Esophagus squamous epithelium (tissue), 5 donors: ENCODE measurements around the gene DENND2C. TPM values are rescaled to one million over a fixed set of nuclear protein-coding genes. Genes with fewer than 3 reads are reported as not detected.

Source experiments
- DNase-seq: peaks from one replicate; lab custom pipeline; 2025; lab: John Stamatoyannopoulos, UW
- H3K27ac ChIP-seq, 4 donors: fragments of 200-600 bp; sonication (generic); one replicate each; pipeline ENCODE4 v1.5.1; 2016 to 2019; ENCODE audit warnings: mild to moderate bottlenecking in 1 of 4
- H3K27me3 ChIP-seq, 4 donors: fragments of 200-600 bp; sonication (generic); 1 replicate in 3 of 4; 2 replicates in 1 of 4; pipeline versions ENCODE4 v1.5.1 to v1.6.0; 2017 to 2021; ENCODE audit warnings: antibody characterized with exemption in 1 of 4
- H3K36me3 ChIP-seq, 3 donors: fragments of 200-600 bp; sonication (generic); one replicate each; pipeline ENCODE4 v1.5.1; 2016 to 2019
- H3K4me1 ChIP-seq, 3 donors: fragments of 200-600 bp; sonication (generic); one replicate each; pipeline ENCODE4 v1.5.1; 2017 to 2019
- H3K4me3 ChIP-seq, 4 donors: fragments of 200-600 bp; sonication (generic); 1 replicate in 3 of 4; 2 replicates in 1 of 4; pipeline ENCODE4 v1.5.1; 2016 to 2019; ENCODE audit warnings: mild to moderate bottlenecking in 2 of 4, moderate library complexity in 1 of 4
- H3K9me3 ChIP-seq, 3 donors: fragments of 200-600 bp; sonication (generic); one replicate each; pipeline ENCODE4 v1.5.1; 2016 to 2019
- POLR2A ChIP-seq, 4 donors: fragments of 450-650 bp; IDR thresholded peaks; one replicate each; pipeline ENCODE4 v1.6.1; 2017; ENCODE audit warnings: antibody characterized with exemption in 4 of 4, mild to moderate bottlenecking in 4 of 4, moderate library complexity in 3 of 4
- WGBS, 2 donors: methylation state at CpG; one replicate each; pipeline ENCODE4 v1.1.5; 2018; 5-methylcytosine and 5-hydroxymethylcytosine counted together
- intact Hi-C: fragments of 100-400 bp; cut with DNase I; formaldehyde crosslinking; loops from one replicate; pipeline ENCODE4 v1.15.0; 2022
- total RNA-seq, 4 donors: library from RNA; depleted of rRNA; stranded (reverse); fragments of >200 nt; gene quantifications; one replicate each; pipeline ENCODE4 v1.1.0, GENCODE V29; 2016
- TF ChIP-seq, protein P1 (sequence below), 6 experiments: fragments of 450-650 bp in 4 of 6; fragments of 200-600 bp in 2 of 6; sonication (generic) in 2 of 6; IDR thresholded peaks; one replicate each; pipeline ENCODE4 v1.5.1; 2016 to 2019; ENCODE audit warnings: antibody characterized with exemption in 6 of 6, mild to moderate bottlenecking in 4 of 6, moderate library complexity in 4 of 6
- donor health status: DM: yes; HTN: yes; CAD: no.

The DENND2C gene
- total RNA-seq, 4 donors from 2014 or later = 30.3 to 67.0 (median 41.2) TPM

DNA sequence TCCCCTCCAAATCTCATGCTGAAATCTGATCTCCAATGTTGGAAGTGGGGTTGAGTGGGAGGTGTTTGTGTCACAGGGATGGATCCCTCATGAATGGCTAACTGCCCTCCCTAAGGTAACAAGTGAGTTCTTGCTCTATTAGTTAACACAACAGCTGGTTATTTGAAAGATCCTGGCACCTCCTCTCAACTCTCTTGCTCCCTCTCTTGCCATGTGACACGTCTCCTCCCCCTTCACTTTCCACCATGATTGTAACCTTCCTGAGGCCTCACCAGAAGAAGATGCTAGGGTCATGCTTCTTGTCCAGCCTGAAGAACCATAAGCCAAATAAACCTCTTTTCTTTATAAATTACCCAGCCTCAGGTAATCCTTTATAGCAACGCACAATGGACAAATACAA is 28.5 kb downstream of the DENND2C start:
- H3K9me3 ChIP-seq = no peaks in the 10 kb centered on the region
- H3K36me3 ChIP-seq = peaks cover 0 to 36% (median 0%) of the 10 kb centered on the region in 3 donors
- intact Hi-C loops = no loop called here
- no peaks in the 10 kb centered on the region for H3K4me1 ChIP-seq
- WGBS, 2 donors = 86% methylated on average over 2 of the region's 2 CpGs
- DNase-seq = no peak
- H3K27me3 ChIP-seq = no peaks in the 10 kb centered on the region
- TF ChIP-seq POLR2A (IDR thresholded peaks at IDR 0.05) = no peak
- TF ChIP-seq, protein P1, sequence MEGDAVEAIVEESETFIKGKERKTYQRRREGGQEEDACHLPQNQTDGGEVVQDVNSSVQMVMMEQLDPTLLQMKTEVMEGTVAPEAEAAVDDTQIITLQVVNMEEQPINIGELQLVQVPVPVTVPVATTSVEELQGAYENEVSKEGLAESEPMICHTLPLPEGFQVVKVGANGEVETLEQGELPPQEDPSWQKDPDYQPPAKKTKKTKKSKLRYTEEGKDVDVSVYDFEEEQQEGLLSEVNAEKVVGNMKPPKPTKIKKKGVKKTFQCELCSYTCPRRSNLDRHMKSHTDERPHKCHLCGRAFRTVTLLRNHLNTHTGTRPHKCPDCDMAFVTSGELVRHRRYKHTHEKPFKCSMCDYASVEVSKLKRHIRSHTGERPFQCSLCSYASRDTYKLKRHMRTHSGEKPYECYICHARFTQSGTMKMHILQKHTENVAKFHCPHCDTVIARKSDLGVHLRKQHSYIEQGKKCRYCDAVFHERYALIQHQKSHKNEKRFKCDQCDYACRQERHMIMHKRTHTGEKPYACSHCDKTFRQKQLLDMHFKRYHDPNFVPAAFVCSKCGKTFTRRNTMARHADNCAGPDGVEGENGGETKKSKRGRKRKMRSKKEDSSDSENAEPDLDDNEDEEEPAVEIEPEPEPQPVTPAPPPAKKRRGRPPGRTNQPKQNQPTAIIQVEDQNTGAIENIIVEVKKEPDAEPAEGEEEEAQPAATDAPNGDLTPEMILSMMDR (IDR thresholded peaks at IDR 0.05) = no peak
- no peak overlapping the region for H3K4me3 ChIP-seq
- H3K27ac ChIP-seq = no peak overlapping the region

DNA sequence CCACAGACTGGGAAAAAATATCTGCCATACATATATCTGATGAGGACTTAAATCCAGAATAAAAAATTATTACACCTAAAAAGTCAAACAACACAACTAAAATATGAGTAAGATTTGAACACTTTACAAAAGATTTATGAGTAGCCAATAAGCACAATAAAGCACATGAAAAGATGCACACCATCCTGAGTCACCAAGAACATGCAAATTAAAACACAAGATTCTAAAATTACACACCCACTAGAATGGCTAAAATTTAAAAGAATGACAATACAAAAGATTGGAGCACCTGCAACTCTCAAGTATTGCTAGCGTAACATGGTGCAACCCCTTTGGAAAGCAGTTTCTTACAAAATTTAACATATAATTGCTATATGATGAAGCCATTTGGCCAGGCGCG is 30.9 kb downstream of the DENND2C start:
- 61 to 67% methylated on average over 3 of the region's 3 CpGs for WGBS, 2 donors
- Histone ChIP-seq H3K27me3 (no peaks in the 10 kb centered on the region), H3K4me1 (no peaks in the 10 kb centered on the region), H3K36me3 (peaks cover 0 to 39% (median 0%) of the 10 kb centered on the region in 3 donors), H3K9me3 (no peaks in the 10 kb centered on the region), H3K4me3 (no peak overlapping the region), H3K27ac (no peak overlapping the region)
- TF ChIP-seq POLR2A (IDR thresholded peaks at IDR 0.05) = no peak
- TF ChIP-seq, protein P1 (IDR thresholded peaks at IDR 0.05) = no peak
- no peak for DNase-seq
- intact Hi-C loops = no loop called here

DNA sequence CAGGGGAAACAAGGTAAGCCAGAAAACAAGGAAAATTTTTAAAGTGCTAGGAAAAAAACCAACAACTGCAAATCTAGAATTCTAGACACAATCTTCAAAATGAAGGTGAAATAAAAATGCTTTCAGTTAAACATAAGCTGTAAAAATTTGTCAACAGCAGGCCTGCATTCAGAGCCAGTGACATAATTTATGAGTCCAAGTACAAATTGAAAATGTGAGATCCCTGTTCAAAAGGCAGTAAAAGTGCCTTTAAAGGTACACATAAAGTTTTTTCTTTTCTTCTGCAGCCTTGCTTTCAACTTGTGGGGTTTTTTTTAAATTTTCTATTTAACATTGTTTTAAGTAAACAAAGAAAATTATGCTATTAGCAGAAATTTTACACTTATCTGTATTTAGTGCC is 37.4 kb downstream of the DENND2C start:
- H3K27me3 ChIP-seq = no peaks in the 10 kb centered on the region
- no peak for DNase-seq
- TF ChIP-seq, protein P1 (IDR thresholded peaks at IDR 0.05) = no peak
- TF ChIP-seq POLR2A (IDR thresholded peaks at IDR 0.05) = no peak
- intact Hi-C loops = no loop called here
- H3K4me3 ChIP-seq = no peak overlapping the region
- peaks cover 0 to 12% (median 0%) of the 10 kb centered on the region in 3 donors for H3K36me3 ChIP-seq
- no peaks in the 10 kb centered on the region for H3K4me1 ChIP-seq
- no peaks in the 10 kb centered on the region for H3K9me3 ChIP-seq
- no peak overlapping the region for H3K27ac ChIP-seq

DNA sequence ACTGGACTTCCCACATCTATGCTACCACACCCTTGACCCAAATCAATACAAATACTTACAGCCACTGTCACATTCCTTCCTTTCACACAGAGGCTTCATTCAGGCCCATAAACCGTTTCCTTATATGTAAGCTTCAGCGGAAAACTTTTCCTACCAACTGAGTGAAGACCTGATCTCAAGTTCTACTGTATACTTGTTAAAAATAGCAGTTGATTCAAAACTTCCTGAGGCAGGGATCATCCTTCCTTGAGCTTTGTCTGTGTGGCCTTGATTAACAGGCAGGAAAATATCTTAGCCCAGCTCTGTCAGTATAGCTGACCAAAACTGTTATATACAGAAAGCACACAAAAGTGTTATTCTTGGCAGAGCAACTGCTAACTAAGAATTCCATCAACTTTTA is 42.7 kb downstream of the DENND2C start:
- intact Hi-C loops = no loop called here
- no peak for DNase-seq
- H3K36me3 ChIP-seq = peaks cover 0 to 42% (median 0%) of the 10 kb centered on the region in 3 donors
- no peak overlapping the region for H3K4me3 ChIP-seq
- WGBS, 2 donors = 28 to 33% methylated on average over 2 of the region's 2 CpGs
- H3K27ac ChIP-seq = no peak overlapping the region
- no peaks in the 10 kb centered on the region for H3K9me3 ChIP-seq
- no peaks in the 10 kb centered on the region for H3K4me1 ChIP-seq
- no peaks in the 10 kb centered on the region for H3K27me3 ChIP-seq
- TF ChIP-seq, protein P1 (IDR thresholded peaks at IDR 0.05) = no peak
- TF ChIP-seq POLR2A (IDR thresholded peaks at IDR 0.05) = no peak

DNA sequence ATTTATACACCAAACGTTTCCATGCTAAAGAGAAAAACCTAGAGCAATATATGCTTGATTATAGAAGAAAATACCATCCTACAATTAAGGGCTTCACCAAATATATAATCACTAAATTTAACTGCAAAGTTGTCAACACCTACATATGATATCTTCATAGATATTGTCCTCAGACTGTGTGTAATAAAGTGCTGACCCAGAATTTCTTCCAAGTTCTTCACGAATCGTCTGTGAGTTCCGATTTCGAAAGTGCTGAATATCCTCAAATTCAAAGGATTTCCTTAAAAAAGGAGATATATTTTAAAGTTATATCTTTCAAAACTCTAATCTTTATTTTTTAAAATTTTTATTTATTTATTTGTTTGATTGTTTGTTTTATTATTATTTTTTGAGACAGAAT is 46.5 kb downstream of the DENND2C start:
- no peaks in the 10 kb centered on the region for H3K27me3 ChIP-seq
- H3K4me1 ChIP-seq = peaks cover 0 to 26% (median 3%) of the 10 kb centered on the region in 3 donors
- H3K36me3 ChIP-seq = peaks cover 0 to 60% (median 0%) of the 10 kb centered on the region in 3 donors
- H3K4me3 ChIP-seq = no peak overlapping the region
- intact Hi-C loops = no loop called here
- DNase-seq = no peak
- no peaks in the 10 kb centered on the region for H3K9me3 ChIP-seq
- no peak overlapping the region for H3K27ac ChIP-seq
- TF ChIP-seq, protein P1 (IDR thresholded peaks at IDR 0.05) = no peak
- TF ChIP-seq POLR2A (IDR thresholded peaks at IDR 0.05) = no peak
- 92 to 99% methylated on average over 5 of the region's 5 CpGs for WGBS, 2 donors
